ENCODE results near the gene SIPA1L3. TPM values are rescaled to one million over a fixed set of nuclear protein-coding genes. Genes with fewer than 3 reads are reported as not detected.

Gene SIPA1L3
- total and polyA plus RNA-seq, 2 of the 13 experiments (the other 11 are each of a cell fraction or from before 2014, with no cell fraction given): 5.5 to 7.7 TPM

DNA sequence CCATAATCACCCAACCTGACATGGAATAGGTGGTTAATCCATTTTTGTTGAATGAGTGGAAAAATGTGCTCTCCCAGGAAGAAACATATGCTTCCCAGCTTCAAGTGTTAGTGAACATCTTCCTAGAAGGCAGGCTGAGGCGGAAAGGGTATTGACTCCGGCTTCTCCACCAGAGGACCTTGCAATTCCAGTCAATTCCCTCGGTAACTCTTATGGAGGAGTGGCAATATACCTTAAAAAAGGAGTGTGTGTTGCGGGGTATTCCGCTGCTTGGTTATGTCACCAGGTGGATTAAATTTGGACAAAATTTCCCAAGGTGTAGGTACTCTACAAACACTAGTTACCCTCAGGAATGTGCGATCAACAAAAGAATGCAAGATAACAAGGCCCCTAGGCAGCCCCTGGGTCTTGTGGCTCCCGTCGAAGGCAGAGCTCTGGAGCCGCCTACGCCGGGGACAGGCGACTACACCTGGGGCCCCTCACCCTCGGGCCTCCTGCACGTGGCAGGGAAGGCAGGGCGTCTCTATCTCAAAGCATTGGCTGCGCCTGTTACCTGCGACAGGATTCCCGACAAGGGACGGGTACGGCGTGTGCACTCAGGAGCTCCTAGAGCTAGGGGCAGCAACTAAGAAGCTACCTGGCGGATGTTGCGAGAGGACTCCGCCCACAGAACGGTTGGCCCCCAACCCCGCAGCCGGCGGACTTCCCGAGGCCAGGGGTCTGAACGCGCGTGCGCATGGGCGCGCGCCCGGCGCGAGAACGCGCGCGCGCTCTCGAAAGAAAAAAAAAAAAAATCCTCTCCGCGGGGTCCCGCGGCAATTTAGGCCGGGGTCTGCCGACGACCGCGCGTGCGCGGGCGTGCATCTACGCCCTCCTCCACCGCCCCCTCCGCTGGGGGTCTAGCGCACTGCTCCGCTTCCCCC lies 801 bp upstream of the SIPA1L3 start, which contains the start of gene WDR87 (continued):
- TF ChIP-seq, protein P1, sequence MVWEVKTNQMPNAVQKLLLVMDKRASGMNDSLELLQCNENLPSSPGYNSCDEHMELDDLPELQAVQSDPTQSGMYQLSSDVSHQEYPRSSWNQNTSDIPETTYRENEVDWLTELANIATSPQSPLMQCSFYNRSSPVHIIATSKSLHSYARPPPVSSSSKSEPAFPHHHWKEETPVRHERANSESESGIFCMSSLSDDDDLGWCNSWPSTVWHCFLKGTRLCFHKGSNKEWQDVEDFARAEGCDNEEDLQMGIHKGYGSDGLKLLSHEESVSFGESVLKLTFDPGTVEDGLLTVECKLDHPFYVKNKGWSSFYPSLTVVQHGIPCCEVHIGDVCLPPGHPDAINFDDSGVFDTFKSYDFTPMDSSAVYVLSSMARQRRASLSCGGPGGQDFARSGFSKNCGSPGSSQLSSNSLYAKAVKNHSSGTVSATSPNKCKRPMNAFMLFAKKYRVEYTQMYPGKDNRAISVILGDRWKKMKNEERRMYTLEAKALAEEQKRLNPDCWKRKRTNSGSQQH (CRISPR knock-in tag; IDR thresholded peaks at IDR 0.05; ENCODE audit: low read depth): no peak
- no peak; the same call in 1 of the 2 replicates for TF ChIP-seq ZNF629 (CRISPR knock-in tag; conservative IDR thresholded peaks at IDR 0.05)
- TF ChIP-seq, protein P2, sequence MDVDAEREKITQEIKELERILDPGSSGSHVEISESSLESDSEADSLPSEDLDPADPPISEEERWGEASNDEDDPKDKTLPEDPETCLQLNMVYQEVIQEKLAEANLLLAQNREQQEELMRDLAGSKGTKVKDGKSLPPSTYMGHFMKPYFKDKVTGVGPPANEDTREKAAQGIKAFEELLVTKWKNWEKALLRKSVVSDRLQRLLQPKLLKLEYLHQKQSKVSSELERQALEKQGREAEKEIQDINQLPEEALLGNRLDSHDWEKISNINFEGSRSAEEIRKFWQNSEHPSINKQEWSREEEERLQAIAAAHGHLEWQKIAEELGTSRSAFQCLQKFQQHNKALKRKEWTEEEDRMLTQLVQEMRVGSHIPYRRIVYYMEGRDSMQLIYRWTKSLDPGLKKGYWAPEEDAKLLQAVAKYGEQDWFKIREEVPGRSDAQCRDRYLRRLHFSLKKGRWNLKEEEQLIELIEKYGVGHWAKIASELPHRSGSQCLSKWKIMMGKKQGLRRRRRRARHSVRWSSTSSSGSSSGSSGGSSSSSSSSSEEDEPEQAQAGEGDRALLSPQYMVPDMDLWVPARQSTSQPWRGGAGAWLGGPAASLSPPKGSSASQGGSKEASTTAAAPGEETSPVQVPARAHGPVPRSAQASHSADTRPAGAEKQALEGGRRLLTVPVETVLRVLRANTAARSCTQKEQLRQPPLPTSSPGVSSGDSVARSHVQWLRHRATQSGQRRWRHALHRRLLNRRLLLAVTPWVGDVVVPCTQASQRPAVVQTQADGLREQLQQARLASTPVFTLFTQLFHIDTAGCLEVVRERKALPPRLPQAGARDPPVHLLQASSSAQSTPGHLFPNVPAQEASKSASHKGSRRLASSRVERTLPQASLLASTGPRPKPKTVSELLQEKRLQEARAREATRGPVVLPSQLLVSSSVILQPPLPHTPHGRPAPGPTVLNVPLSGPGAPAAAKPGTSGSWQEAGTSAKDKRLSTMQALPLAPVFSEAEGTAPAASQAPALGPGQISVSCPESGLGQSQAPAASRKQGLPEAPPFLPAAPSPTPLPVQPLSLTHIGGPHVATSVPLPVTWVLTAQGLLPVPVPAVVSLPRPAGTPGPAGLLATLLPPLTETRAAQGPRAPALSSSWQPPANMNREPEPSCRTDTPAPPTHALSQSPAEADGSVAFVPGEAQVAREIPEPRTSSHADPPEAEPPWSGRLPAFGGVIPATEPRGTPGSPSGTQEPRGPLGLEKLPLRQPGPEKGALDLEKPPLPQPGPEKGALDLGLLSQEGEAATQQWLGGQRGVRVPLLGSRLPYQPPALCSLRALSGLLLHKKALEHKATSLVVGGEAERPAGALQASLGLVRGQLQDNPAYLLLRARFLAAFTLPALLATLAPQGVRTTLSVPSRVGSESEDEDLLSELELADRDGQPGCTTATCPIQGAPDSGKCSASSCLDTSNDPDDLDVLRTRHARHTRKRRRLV (CRISPR knock-in tag; IDR thresholded peaks at IDR 0.05): peak; percentile 67; the same call in 1 of the 2 replicates
- TF ChIP-seq KDM5A (IDR thresholded peaks at IDR 0.05; ENCODE audit: borderline replicate concordance, low read length): peak; percentile 91
- peak; percentile 74; the same call in 1 of the 2 replicates for TF ChIP-seq GZF1 (CRISPR knock-in tag; IDR thresholded peaks at IDR 0.05)
- TF ChIP-seq, protein P3, sequence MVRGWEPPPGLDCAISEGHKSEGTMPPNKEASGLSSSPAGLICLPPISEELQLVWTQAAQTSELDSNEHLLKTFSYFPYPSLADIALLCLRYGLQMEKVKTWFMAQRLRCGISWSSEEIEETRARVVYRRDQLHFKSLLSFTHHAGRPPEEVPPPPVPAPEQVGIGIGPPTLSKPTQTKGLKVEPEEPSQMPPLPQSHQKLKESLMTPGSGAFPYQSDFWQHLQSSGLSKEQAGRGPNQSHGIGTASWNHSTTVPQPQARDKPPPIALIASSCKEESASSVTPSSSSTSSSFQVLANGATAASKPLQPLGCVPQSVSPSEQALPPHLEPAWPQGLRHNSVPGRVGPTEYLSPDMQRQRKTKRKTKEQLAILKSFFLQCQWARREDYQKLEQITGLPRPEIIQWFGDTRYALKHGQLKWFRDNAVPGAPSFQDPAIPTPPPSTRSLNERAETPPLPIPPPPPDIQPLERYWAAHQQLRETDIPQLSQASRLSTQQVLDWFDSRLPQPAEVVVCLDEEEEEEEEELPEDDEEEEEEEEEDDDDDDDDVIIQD (CRISPR knock-in tag; IDR thresholded peaks at IDR 0.05; ENCODE audit: low read depth): no peak
- no peak for TF ChIP-seq TARDBP (CRISPR knock-in tag; IDR thresholded peaks at IDR 0.05)
- no peak for TF ChIP-seq MAFK (conservative IDR thresholded peaks at IDR 0.05 in 1 of 2, IDR thresholded peaks at IDR 0.05 in 1 of 2; ENCODE audit: low read length in 2 of 2)
- TF ChIP-seq, protein P4, sequence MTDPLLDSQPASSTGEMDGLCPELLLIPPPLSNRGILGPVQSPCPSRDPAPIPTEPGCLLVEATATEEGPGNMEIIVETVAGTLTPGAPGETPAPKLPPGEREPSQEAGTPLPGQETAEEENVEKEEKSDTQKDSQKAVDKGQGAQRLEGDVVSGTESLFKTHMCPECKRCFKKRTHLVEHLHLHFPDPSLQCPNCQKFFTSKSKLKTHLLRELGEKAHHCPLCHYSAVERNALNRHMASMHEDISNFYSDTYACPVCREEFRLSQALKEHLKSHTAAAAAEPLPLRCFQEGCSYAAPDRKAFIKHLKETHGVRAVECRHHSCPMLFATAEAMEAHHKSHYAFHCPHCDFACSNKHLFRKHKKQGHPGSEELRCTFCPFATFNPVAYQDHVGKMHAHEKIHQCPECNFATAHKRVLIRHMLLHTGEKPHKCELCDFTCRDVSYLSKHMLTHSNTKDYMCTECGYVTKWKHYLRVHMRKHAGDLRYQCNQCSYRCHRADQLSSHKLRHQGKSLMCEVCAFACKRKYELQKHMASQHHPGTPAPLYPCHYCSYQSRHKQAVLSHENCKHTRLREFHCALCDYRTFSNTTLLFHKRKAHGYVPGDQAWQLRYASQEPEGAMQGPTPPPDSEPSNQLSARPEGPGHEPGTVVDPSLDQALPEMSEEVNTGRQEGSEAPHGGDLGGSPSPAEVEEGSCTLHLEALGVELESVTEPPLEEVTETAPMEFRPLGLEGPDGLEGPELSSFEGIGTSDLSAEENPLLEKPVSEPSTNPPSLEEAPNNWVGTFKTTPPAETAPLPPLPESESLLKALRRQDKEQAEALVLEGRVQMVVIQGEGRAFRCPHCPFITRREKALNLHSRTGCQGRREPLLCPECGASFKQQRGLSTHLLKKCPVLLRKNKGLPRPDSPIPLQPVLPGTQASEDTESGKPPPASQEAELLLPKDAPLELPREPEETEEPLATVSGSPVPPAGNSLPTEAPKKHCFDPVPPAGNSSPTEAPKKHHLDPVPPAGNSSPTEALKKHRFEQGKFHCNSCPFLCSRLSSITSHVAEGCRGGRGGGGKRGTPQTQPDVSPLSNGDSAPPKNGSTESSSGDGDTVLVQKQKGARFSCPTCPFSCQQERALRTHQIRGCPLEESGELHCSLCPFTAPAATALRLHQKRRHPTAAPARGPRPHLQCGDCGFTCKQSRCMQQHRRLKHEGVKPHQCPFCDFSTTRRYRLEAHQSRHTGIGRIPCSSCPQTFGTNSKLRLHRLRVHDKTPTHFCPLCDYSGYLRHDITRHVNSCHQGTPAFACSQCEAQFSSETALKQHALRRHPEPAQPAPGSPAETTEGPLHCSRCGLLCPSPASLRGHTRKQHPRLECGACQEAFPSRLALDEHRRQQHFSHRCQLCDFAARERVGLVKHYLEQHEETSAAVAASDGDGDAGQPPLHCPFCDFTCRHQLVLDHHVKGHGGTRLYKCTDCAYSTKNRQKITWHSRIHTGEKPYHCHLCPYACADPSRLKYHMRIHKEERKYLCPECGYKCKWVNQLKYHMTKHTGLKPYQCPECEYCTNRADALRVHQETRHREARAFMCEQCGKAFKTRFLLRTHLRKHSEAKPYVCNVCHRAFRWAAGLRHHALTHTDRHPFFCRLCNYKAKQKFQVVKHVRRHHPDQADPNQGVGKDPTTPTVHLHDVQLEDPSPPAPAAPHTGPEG (CRISPR knock-in tag; IDR thresholded peaks at IDR 0.05): 0 out of 2 replicates have a peak, but pooled peaks have one; percentile 59
